Epithelial cell of esophagus (primary cell): Measurements from ENCODE around the gene PPM1N.

Source experiments
- DNase-seq: peaks from one replicate; pipeline ENCODE4 v3.0.0; 2010; ENCODE audit warnings: low read depth
- H3K4me3 ChIP-seq: 2 replicates; pipeline ENCODE4 v1.5.1; 2011; ENCODE audit warnings: mild to moderate bottlenecking, low read length, control low read depth
- CTCF ChIP-seq: IDR thresholded peaks from 2 replicates; pipeline ENCODE4 v1.5.1; 2011; ENCODE audit warnings: low read depth, mild to moderate bottlenecking, low read length, control low read depth, inconsistent platforms; ENCODE audit not compliant: insufficient read depth; ENCODE audit errors: missing control alignments

PPM1N gene

GRCh38 chr19:45467115-45467455, 31.2 kb upstream of the PPM1N start:
- TF ChIP-seq CTCF, result no peak
- H3K4me3 ChIP-seq, result peak overlapping the region; percentile 91
- DNase-seq, result no peak

- no peak for TF ChIP-seq CTCF
- peak within 1 kb of the TSS; percentile 91 for H3K4me3 ChIP-seq
- DNase-seq, result peak; percentile 93
These were observed 30.6 kb upstream of the PPM1N start, which contains the start of gene FOSB for GRCh38 chr19:45467456-45468158. TSS of gene FOSB (plus strand) at chr19:45467996. CDS start at chr19:45468587, 591 bp downstream.

GRCh38 chr19:45468159-45468651, 30.0 kb upstream of the PPM1N start:
- TF ChIP-seq CTCF, result no peak
- peak; percentile 42 for DNase-seq
- H3K4me3 ChIP-seq, result peak overlapping the region; percentile 91

GRCh38 chr19:45468803-45469131, 29.5 kb upstream of the PPM1N start:
- TF ChIP-seq CTCF, result no peak
- peak; percentile 56 for DNase-seq
- peak overlapping the region; percentile 91 for H3K4me3 ChIP-seq

- DNase-seq, result peak; percentile 93
- peak overlapping the region; percentile 91 for H3K4me3 ChIP-seq
- no peak for TF ChIP-seq CTCF
These were observed 28.9 kb upstream of the PPM1N start for GRCh38 chr19:45469132-45469944.

- TF ChIP-seq CTCF, result no peak
- H3K4me3 ChIP-seq, result peak overlapping the region; percentile 91
- DNase-seq, result peak; percentile 83
These were observed 28.1 kb upstream of the PPM1N start for GRCh38 chr19:45469945-45470761.
